Loucy (cell line): ENCODE data around the gene ST6GAL2.

Source experiments
- H2AFZ ChIP-seq: fragments of 200-600 bp; sonication (generic); 2 replicates; pipeline ENCODE4 v1.6.0; 2016; ENCODE audit warnings: antibody characterized with exemption, mild to moderate bottlenecking, low read length, moderate library complexity
- H3F3A ChIP-seq: fragments of 200-600 bp; 2 replicates; pipeline ENCODE4 v1.6.0; 2016; ENCODE audit warnings: antibody characterized with exemption, low read depth, mild to moderate bottlenecking
- H3K27me3 ChIP-seq: fragments of 200-600 bp; sonication (generic); 2 replicates; pipeline ENCODE4 v1.6.1; 2014; ENCODE audit warnings: low read length, mild to moderate bottlenecking; ENCODE audit not compliant: insufficient read depth, poor library complexity, severe bottlenecking
- H3K36me3 ChIP-seq: fragments of 200-600 bp; sonication (generic); 2 replicates; pipeline ENCODE4 v1.6.1; 2016; ENCODE audit warnings: low read length; ENCODE audit not compliant: insufficient read depth
- H3K4me1 ChIP-seq: fragments of 200-600 bp; sonication (generic); 2 replicates; pipeline ENCODE4 v1.5.1; 2014; ENCODE audit warnings: low read length, mild to moderate bottlenecking; ENCODE audit not compliant: insufficient read depth, poor library complexity, severe bottlenecking
- H3K4me2 ChIP-seq: fragments of 200-600 bp; sonication (generic); 2 replicates; pipeline ENCODE4 v1.6.0; 2014; ENCODE audit warnings: antibody characterized with exemption, low read length, low read depth, mild to moderate bottlenecking; ENCODE audit not compliant: poor library complexity, severe bottlenecking
- H3K4me3 ChIP-seq: fragments of 200-600 bp; sonication (generic); 2 replicates; pipeline ENCODE4 v1.5.1; 2014; ENCODE audit warnings: low read length, mild to moderate bottlenecking, mixed read lengths; ENCODE audit not compliant: poor library complexity, severe bottlenecking
- H3K79me2 ChIP-seq: fragments of 200-600 bp; sonication (generic); 2 replicates; pipeline ENCODE4 v1.6.1; 2014; ENCODE audit warnings: low read length; ENCODE audit not compliant: insufficient read depth
- H3K9ac ChIP-seq: fragments of 200-600 bp; sonication (generic); 2 replicates; pipeline ENCODE4 v1.6.0; 2014; ENCODE audit warnings: mild to moderate bottlenecking, low read depth, low read length, moderate library complexity; ENCODE audit not compliant: poor library complexity, severe bottlenecking
- H3K9me2 ChIP-seq: fragments of 200-600 bp; sonication (generic); replicated peaks from 2 replicates; pipeline ENCODE4 v1.6.1; 2016; ENCODE audit warnings: low read depth, low read length, mixed read lengths
- H3K9me3 ChIP-seq: fragments of 200-600 bp; sonication (generic); 2 replicates; pipeline ENCODE4 v1.6.1; 2014; ENCODE audit warnings: mild to moderate bottlenecking, antibody characterized with exemption, low read length, low read depth; ENCODE audit not compliant: insufficient read depth
- H4K20me1 ChIP-seq: fragments of 200-600 bp; sonication (generic); 2 replicates; pipeline ENCODE4 v1.6.0; 2014; ENCODE audit warnings: antibody characterized with exemption, low read length, mild to moderate bottlenecking; ENCODE audit not compliant: insufficient read depth, poor library complexity, severe bottlenecking
- CTCF ChIP-seq: fragments of 200-600 bp; sonication (generic); conservative IDR thresholded peaks from 2 replicates; pipeline ENCODE4 v1.5.1; 2014; ENCODE audit warnings: mild to moderate bottlenecking, antibody characterized with exemption, low read length
- EZH2phosphoT487 ChIP-seq: fragments of 200-600 bp; IDR thresholded peaks from 2 replicates; pipeline ENCODE4 v1.6.1; 2018; ENCODE audit warnings: antibody characterized with exemption, mild to moderate bottlenecking, moderate library complexity, borderline replicate concordance

Gene ST6GAL2

GRCh38 chr2:106885971-106886915, at the start of gene ST6GAL2:
ST6GAL2 (minus strand) TSS chr2:106886167; CDS start chr2:106843977, 42,190 bp downstream.
- H3K9me2 ChIP-seq = no peaks in the 10 kb centered on the region
- H3K4me2 ChIP-seq = no peak within 1 kb of the TSS
- no peaks in the 10 kb centered on the region for H3K9me3 ChIP-seq
- no peak within 1 kb of the TSS for H3K4me3 ChIP-seq
- peaks cover 19% of the 10 kb centered on the region for H3K4me1 ChIP-seq
- H4K20me1 ChIP-seq = no peaks in the 10 kb centered on the region
- H3K36me3 ChIP-seq = no peaks in the 10 kb centered on the region
- no peaks in the 10 kb centered on the region for H3F3A ChIP-seq
- H3K79me2 ChIP-seq = no peaks in the 10 kb centered on the region
- no peaks in the 10 kb centered on the region for H3K27me3 ChIP-seq
- no peak within 1 kb of the TSS for H2AFZ ChIP-seq
- H3K9ac ChIP-seq = no peak within 1 kb of the TSS
- no peak for TF ChIP-seq EZH2phosphoT487
- no peak for TF ChIP-seq CTCF

GRCh38 chr2:106932644-106933043, 46.7 kb upstream of the ST6GAL2 start:
- Histone ChIP-seq H3K4me3 (no peak overlapping the region), H3K79me2 (no peaks in the 10 kb centered on the region), H3K9ac (no peak overlapping the region), H3K27me3 (no peaks in the 10 kb centered on the region), H3K4me2 (no peak overlapping the region), H3K9me3 (0 out of 2 replicates have a peak, but pooled peaks cover 2% of the 10 kb centered on the region), H3K9me2 (no peaks in the 10 kb centered on the region), H2AFZ (no peak overlapping the region), H4K20me1 (no peaks in the 10 kb centered on the region), H3K4me1 (no peaks in the 10 kb centered on the region), H3F3A (no peaks in the 10 kb centered on the region), H3K36me3 (no peaks in the 10 kb centered on the region)
- TF ChIP-seq CTCF = peak; percentile 29
- no peak for TF ChIP-seq EZH2phosphoT487

- Histone ChIP-seq H3K36me3 (no peaks in the 10 kb centered on the region), H3K4me3 (no peak overlapping the region), H2AFZ (no peak overlapping the region), H3K27me3 (no peaks in the 10 kb centered on the region), H3K79me2 (no peaks in the 10 kb centered on the region), H3K9me2 (no peaks in the 10 kb centered on the region), H3K9ac (no peak overlapping the region), H3F3A (no peaks in the 10 kb centered on the region), H3K4me1 (no peaks in the 10 kb centered on the region), H4K20me1 (no peaks in the 10 kb centered on the region), H3K9me3 (0 out of 2 replicates have a peak, but pooled peaks cover 2% of the 10 kb centered on the region), H3K4me2 (no peak overlapping the region)
- no peak for TF ChIP-seq EZH2phosphoT487
- no peak for TF ChIP-seq CTCF
These were observed 45.9 kb upstream of the ST6GAL2 start for GRCh38 chr2:106931717-106932335.
